ENCODE data around the gene DMD. TPM values are rescaled to one million over a fixed set of nuclear protein-coding genes. Genes with fewer than 3 reads are reported as not detected.

Gene DMD
- total RNA-seq, 1 experiment from 2014 or later, result 2.2 TPM

- intact Hi-C loops (cut with micrococcal nuclease; ENCODE audit: unreplicated experiment) (no loop called here), in situ Hi-C loops (cut with HindIII; ENCODE audit: low pct_unique_long_range_greater_than_20kb, low sequenced_read_pairs) (no loop called here)
- Histone ChIP-seq H3K36me3 (ENCODE audit: control insufficient read depth, insufficient read depth, low read length) (no peaks in the 10 kb centered on the region), H3K4me3 (ENCODE audit: low read depth in 2 of 2, low read length in 2 of 2) (no peak overlapping the region), H3K9me3 (ENCODE audit: control insufficient read depth, insufficient read depth, low read depth, low read length) (no peaks in the 10 kb centered on the region), H3K27me3 (ENCODE audit: control insufficient read depth, insufficient read depth, low read length) (no peaks in the 10 kb centered on the region), H3K4me1 (ENCODE audit: control insufficient read depth, insufficient read depth, low read length) (no peaks in the 10 kb centered on the region), H3K27ac (ENCODE audit: low read length) (no peak overlapping the region)
- ChIA-PET CTCF (no interaction called here), POLR2A (no interaction called here)
- TF ChIP-seq TCF7L2 (IDR thresholded peaks at IDR 0.05; ENCODE audit: low read depth, low read length) (no peak), REST (IDR thresholded peaks at IDR 0.05; ENCODE audit: insufficient read depth in 1 of 2, low read depth in 2 of 2, low read length in 1 of 2) (no peak), POLR2AphosphoS5 (IDR thresholded peaks at IDR 0.05; ENCODE audit: low read depth, low read length) (no peak), CTCF (IDR thresholded peaks at IDR 0.05) (no peak), SIN3A (IDR thresholded peaks at IDR 0.05; ENCODE audit: borderline replicate concordance, insufficient read depth, low read depth, low read length) (no peak)
- ATAC-seq, result no peak
- no TSS peak for BruUV-seq (replicated peaks)
- DNase-seq (ENCODE audit: low read depth, low spot score), result no peak
These were observed 1941.4 kb downstream of the DMD start for GRCh38 chrX:31269914-31270313.

GRCh38 chrX:31268359-31268758 is 1943.0 kb downstream of the DMD start:
- no peaks in the 10 kb centered on the region for H3K27me3 ChIP-seq (ENCODE audit: control insufficient read depth, insufficient read depth, low read length)
- H3K27ac ChIP-seq (ENCODE audit: low read length), result no peak overlapping the region
- in situ Hi-C loops (cut with HindIII; ENCODE audit: low pct_unique_long_range_greater_than_20kb, low sequenced_read_pairs), result no loop called here
- no peaks in the 10 kb centered on the region for H3K4me1 ChIP-seq (ENCODE audit: control insufficient read depth, insufficient read depth, low read length)
- ChIA-PET CTCF (no interaction called here), POLR2A (no interaction called here)
- TF ChIP-seq TCF7L2 (IDR thresholded peaks at IDR 0.05; ENCODE audit: low read depth, low read length) (no peak), POLR2AphosphoS5 (IDR thresholded peaks at IDR 0.05; ENCODE audit: low read depth, low read length) (no peak), CTCF (IDR thresholded peaks at IDR 0.05) (no peak; the same call in 1 of the 2 replicates), REST (IDR thresholded peaks at IDR 0.05; ENCODE audit: insufficient read depth in 1 of 2, low read depth in 2 of 2, low read length in 1 of 2) (no peak), SIN3A (IDR thresholded peaks at IDR 0.05; ENCODE audit: borderline replicate concordance, insufficient read depth, low read depth, low read length) (no peak)
- no peaks in the 10 kb centered on the region for H3K36me3 ChIP-seq (ENCODE audit: control insufficient read depth, insufficient read depth, low read length)
- H3K4me3 ChIP-seq (ENCODE audit: low read depth in 2 of 2, low read length in 2 of 2), result no peak overlapping the region
- no peak for DNase-seq (ENCODE audit: low read depth, low spot score)
- H3K9me3 ChIP-seq (ENCODE audit: control insufficient read depth, insufficient read depth, low read depth, low read length), result no peaks in the 10 kb centered on the region
- BruUV-seq (replicated peaks), result no TSS peak
- intact Hi-C loops (cut with micrococcal nuclease; ENCODE audit: unreplicated experiment), result no loop called here
- ATAC-seq, result no peak

Measured in Panc1 (cell line).